Fibroblast of skin of right quadriceps (primary cell): Measurements from ENCODE around the gene CNOT1.
"Not testable (repeated sequence)": the region's sequence is repeated elsewhere in the genome, so short reads cannot be mapped to it uniquely, and the experiment has no call there.

Experiments
- DNase-seq: peaks from one replicate; pipeline ENCODE4 v3.0.0-alpha.2; 2013

Gene CNOT1

GRCh38 chr16:58638148-58639036 is 8.8 kb upstream of the CNOT1 start:
- DNase-seq: peak; percentile 83

DNA sequence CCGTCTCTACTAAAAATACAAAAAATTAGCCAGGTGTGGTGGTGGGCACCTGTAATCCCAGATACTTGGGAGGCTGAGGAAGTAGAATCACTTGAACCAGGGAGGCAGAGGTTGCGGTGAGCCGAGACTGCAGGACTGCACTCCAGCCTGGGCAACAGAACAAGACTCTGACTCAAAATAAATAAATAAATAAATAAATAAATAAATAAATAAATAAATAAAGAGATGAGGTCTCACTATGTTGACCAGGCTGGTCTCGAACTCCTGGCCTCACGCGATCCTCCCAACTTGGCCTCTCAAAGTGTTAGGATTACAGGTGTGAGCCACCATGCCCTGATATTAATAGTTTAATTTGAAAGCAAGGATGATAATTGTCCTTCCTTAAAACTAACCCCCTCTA is 7.4 kb upstream of the CNOT1 start:
- not testable (repeated sequence) for DNase-seq

DNA sequence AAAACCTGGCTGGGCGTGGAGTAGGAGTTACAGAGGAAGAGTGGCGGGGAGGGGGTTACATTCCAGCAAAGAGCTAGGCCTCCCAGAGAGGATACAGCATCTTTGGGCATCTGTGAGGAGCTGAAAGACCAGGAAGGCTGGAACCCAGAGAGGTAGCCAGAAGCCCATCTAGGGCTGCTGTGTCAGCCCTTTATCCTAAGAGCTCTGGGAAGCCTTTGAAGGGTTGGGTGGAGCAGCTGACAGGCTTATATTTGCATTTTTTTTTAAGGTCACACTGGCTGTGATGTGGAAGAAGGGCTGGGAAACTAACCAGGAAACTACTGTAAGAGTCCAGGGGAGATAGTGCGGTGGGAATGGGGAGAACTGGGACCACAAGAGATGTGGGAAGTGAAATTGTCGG is 6.8 kb upstream of the CNOT1 start:
- DNase-seq: no peak

DNA sequence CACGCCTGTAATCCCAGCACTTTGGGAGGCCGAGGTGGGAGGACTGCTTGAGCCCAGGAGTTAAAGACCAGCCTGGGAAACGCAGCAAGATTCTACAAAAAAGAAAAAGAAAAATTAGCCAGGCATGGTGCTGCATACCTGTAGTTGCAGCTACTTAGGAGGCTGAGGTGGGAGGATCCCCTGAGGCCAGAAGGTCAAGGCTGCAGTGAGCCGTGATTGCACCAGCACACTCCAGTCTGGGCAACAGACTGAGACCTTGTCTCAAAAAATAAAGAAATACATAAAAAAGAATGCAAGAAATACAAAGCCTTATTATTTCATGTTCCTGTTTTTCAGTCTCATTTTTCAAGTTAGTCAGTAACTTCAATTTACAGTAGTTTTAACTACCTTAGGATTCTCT is 5.9 kb upstream of the CNOT1 start:
- no peak for DNase-seq

DNA sequence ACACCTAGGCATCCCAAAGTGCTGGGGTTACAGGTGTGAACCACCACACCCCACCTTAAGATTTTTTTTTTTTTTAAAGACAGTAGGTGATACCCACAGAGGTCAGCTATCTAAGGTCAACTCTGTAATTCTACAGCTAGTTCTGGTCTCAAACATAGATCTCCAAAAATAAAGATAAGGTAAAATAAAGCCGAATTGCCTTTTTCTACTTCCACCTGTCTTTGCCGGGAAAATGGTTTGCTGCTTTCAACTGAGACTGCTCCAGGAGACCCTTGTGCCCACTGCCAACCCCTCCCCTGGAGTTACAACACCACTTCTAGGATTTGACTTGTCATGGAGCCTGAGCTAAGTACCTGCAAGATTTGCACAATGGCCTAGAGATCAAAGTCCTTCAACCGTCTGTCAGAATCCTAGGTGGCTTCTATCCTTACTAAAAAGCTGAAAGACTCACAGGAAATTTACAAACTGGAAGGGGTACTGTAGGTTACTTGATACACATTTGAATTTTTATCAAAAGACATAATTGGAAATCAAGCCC is 4.7 kb upstream of the CNOT1 start:
- no peak for DNase-seq

DNA sequence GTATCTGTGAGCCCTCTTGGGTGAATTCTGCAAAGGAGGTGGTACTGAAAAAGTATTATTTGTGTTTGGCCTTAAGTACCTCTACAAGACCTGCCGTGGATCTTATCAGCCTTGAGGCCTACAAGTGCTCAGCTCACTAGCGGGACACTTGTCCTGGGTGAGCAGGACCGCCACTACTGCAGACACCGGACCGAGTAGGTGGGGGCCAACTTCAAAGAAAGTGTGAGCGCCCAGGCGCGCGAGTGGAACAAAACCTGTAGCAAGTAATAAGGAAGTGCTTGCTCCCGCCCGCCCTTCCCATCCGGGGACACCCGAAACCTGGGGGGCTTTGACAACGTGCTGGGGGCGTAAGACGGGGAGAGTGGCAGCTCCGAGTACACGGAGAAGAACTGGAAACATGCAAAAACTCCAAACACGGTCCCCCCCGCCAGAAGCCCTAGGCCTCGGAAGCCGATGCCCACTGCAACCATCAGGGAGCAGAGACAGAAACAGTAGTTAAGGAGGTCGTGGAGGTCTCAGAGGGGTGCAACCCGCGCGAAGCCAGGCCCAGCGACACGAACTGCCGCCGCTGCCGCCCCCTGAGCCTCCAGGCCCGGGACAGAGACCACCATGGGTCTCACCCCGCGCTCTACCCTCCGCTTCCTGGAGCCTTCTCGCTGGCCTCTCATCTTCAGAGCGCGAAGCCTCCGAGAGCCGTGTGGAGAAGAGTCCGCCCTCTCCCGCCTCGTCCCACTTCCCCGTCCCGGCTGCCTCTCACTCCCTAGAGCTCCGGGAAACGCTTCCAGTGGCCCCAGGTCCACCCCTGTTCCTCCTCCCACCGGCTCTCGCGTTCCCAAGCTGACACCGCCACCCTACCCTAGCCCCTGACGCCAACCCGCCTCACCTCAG is 537 bp downstream of the CNOT1 start:
- peak; percentile 20 for DNase-seq

- DNase-seq: no peak
These were observed 5.4 kb downstream of the CNOT1 start for GRCh38 chr16:58624209-58624608.

DNA sequence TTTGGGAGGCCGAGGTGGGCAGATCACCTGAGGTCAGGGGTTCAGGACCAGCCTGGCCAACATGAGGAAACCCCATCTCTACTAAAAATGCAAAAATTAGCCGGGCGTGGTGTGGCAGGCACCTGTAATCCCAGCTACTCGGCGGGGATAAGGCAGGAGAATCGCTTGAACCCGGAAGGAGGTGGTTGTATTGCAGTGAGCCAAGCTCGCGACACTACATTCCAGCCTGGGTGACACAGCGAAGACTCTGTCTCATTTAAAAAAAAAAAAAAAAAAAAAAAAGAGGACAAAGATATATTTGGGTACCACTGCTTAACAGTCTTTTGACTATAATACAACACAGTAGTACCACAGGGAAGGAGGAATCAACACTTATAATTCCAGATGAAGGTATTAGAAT is 9.2 kb downstream of the CNOT1 start:
- no peak for DNase-seq

DNA sequence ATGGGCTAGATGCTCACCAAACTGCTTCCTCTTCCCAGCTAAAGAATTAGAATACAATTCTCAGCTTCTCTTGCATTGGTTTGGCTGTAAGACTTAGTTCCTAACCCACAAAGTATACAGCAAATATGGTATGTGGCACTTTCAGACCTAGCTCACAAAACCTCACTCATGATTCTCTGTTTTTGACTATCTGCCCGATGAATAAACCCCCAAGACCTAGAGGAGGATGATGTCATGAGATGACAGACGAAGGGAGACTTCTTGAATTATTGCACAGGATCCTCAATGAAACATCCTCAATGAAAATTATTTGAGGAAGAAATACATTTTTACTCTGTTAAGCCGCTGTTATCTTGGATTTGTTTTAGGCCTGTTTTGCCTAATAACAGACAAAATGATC is 14.3 kb downstream of the CNOT1 start:
- DNase-seq: peak; percentile 41

GRCh38 chr16:58614860-58615259 is 14.8 kb downstream of the CNOT1 start:
- DNase-seq: no peak

- DNase-seq: peak; percentile 19
These were observed 15.4 kb downstream of the CNOT1 start for GRCh38 chr16:58614212-58614611.

- DNase-seq: not testable (repeated sequence)
These were observed 16.7 kb downstream of the CNOT1 start for GRCh38 chr16:58612965-58613364.

DNA sequence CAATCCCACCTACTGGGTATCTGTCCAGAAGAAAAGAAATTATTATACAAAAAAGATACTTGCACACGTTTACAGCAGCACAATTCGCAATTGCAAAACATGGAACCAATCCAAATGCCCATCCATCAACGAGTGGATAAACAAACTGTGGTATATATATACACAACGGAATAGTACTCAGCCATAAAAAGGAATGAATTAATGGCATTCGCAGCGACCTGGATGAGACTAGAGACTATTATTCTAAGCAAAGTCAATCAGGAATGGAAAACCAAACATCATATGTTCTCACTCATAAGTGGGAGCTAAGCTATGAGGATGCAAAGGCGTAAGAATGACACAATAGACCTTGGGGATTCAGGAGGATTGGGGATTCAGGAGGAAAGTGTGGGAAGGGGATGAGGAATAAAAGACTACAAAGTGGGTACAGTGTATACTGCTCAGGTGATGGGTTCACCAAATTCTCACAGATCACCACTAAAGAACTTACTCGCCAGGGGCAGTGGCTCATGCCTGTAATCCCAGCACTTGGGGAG is 21.0 kb downstream of the CNOT1 start:
- no peak for DNase-seq

GRCh38 chr16:58605562-58605961 is 24.1 kb downstream of the CNOT1 start:
- DNase-seq: no peak

DNA sequence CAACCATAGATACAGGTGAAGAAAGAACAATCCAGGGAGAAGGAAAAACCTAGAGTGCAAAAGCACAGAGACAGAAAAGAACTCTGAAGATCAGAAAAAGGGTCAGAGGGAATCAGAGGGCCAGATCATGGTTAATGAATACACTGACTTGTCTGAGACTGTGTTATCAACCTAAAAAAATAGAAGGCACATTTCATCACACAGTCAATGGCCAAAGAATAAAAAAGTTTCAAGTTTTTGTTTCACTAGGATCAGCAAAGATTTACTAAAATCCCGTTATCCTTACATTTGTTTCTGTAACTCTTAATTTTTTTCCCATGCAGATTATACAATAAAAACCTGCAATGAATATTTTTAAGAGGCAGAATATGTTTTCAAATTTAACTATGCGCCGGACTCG is 38.5 kb downstream of the CNOT1 start:
- no peak for DNase-seq

DNA sequence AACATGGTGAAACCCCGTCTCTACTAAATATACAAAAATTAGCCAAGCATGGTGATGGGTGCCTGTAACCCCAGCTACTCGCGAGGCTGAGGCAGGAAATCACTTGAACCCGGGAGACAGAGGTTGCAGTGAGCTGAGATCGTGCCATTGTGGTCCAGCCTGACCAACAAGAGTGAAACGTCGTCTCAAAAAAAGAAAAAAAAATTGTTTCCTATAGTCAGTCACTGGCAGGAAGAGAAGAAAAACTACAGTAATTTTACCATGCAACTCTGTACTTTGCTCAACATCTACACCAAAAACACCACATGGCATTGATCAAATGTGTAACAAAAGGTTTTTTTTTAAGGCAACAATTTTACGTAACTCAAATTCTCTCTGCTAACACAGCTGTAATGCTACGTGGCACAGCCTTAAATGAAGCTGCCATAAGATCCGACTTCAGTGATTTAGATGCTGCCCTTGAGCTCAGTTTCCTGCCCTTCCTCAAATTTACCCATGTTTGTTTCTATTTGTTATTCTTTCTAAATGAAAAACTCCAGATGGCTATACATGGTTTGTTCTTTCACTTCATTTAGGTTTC is 40.2 kb downstream of the CNOT1 start:
- DNase-seq: peak; percentile 13

GRCh38 chr16:58588406-58588805 is 41.2 kb downstream of the CNOT1 start:
- DNase-seq: no peak

DNA sequence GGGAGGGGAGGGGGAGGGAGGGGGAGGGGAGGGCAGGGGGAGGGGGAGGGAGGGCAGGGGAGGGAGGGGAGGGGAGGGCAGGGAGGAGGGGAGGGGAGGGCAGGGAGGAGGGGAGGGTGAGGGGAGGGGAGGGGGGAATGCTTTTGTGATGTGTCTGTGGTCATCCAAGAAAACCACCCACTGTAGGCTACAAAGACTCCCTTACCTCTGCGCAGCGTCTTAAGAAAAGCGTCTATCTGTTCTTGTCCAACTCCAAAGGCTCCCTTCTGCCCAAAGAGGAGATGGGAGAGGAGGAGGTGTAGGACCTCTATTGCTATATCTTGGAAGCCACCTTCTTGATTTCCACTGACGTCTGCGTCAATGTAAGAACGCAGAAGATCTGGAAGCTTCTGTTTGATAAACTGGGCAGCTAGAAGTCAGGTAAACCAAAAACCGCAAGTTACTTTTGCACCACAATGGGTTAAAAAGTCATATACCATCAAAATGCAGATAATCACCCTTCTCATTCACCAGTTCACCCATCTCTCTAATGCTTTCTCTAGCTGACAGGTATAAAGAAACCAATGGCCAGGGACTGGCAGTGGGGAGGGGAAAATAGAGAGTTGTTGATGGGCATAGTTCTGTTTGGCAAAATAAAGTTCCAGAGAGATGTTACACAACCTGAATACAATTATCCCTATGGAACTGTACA is 43.1 kb downstream of the CNOT1 start:
- no peak for DNase-seq

DNA sequence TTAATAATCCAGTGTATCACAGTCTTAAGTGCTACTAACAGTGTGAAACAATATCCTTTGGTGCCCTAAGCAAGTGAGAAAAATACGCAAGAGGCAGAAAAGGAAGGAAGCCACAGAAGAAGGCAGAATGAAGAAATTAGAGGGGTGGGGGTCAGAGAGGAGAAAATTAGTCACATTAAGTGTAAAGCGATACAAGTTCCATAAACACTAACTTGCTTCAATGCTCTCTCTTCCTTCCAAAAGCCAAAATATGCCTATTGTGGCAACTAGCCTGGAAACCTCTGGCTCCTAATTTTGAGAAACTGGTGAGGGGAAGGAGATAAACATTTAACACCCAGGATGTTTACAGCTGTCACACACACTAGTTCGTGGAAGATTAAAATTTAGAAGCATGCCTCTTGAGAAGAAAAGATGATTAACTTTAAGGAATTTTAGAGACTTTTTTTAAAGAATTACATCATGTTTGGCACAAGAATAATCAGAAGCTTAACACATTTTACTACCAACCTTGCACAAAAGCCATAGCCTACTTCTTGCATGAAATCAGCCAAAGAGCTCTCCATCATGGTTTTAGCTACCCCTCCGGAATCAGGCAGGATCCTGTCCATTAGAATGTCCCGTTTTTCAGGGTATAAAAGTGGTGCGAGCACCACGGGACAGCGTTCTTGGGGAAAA is 44.7 kb downstream of the CNOT1 start:
- no peak for DNase-seq

- no peak for DNase-seq
These were observed 46.5 kb downstream of the CNOT1 start for GRCh38 chr16:58582971-58583765.

DNA sequence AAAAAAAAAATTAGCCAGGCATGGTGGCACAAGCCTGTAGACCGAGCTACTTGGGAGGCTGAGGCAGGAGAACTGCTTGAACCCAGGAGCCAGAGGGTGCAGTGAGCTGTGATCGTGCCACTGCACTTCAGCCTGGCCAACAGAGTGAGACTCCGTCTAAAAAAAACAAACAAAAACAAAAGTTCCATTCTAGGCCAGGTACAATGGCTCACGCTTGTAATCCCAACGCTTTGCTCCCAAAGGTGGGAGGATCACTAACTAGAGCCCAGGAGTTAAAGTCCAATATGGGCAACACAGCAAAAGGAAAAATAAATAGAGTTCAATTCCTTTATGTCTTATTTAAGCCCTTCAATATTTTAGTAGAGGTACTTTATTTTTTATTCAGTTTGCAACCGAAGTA is 47.5 kb downstream of the CNOT1 start:
- no peak for DNase-seq
